Measurements from ENCODE around the gene COL6A1.

GRCh38 chr21:46046471-46046870 is 64.9 kb downstream of the COL6A1 start:
- TF ChIP-seq ZNF274 (IDR thresholded peaks at IDR 0.05; ENCODE audit: low read depth, low read length) (no peak), SUZ12 (IDR thresholded peaks at IDR 0.05; ENCODE audit: extremely low read depth, insufficient read depth, insufficient read length) (no peak)
